ENCODE data around the gene HDAC9.

GRCh38 chr7:18694484-18694883, 198.9 kb downstream of the HDAC9 start:
- TF ChIP-seq CTCF (IDR thresholded peaks at IDR 0.05) (no peak), POLR2A (IDR thresholded peaks at IDR 0.05; ENCODE audit: low read depth) (no peak), POLR2AphosphoS5 (IDR thresholded peaks at IDR 0.05) (no peak), EP300 (IDR thresholded peaks at IDR 0.05) (no peak)
